Neural crest cell (in vitro differentiated cells): ENCODE data around the gene FOXL1. TPM values are rescaled to one million over a fixed set of nuclear protein-coding genes. Genes with fewer than 3 reads are reported as not detected.

Source experiments
- DNase-seq: peaks from one replicate; pipeline ENCODE4 v3.0.0; 2021; ENCODE audit warnings: low read depth, mixed read lengths, low spot score
- H3K27ac Mint-ChIP-seq: one replicate; pipeline ENCODE4 v1.8.0; 2021; ENCODE audit warnings: mild to moderate bottlenecking, mixed read lengths; ENCODE audit not compliant: unreplicated experiment
- H3K27me3 Mint-ChIP-seq: 2 replicates; pipeline ENCODE4 v1.8.0; 2021; ENCODE audit warnings: low read depth, mild to moderate bottlenecking, mixed read lengths
- H3K36me3 Mint-ChIP-seq: 2 replicates; pipeline ENCODE4 v1.8.0; 2021; ENCODE audit warnings: low read depth, mild to moderate bottlenecking, mixed read lengths
- H3K4me1 Mint-ChIP-seq: 2 replicates; pipeline ENCODE4 v1.8.0; 2021; ENCODE audit warnings: mixed read lengths
- H3K4me3 Mint-ChIP-seq: one replicate; pipeline ENCODE4 v1.8.0; 2021; ENCODE audit warnings: mild to moderate bottlenecking, mixed read lengths
- H3K9me3 Mint-ChIP-seq: 2 replicates; pipeline ENCODE4 v1.8.0; 2021; ENCODE audit warnings: mixed read lengths
- total RNA-seq: library from RNA; stranded (reverse); gene quantifications from 2 replicates; pipeline ENCODE4 v1.2.1, GENCODE V29; 2021
- TF ChIP-seq, protein P1 (sequence below): fragments of 200-600 bp; sonication (generic); conservative IDR thresholded peaks from 2 replicates; pipeline ENCODE4 v1.5.0; 2021; ENCODE audit warnings: antibody characterized with exemption, mild to moderate bottlenecking

FOXL1 gene
- total RNA-seq, 1 donor from 2014 or later, result 0.09 TPM

DNA sequence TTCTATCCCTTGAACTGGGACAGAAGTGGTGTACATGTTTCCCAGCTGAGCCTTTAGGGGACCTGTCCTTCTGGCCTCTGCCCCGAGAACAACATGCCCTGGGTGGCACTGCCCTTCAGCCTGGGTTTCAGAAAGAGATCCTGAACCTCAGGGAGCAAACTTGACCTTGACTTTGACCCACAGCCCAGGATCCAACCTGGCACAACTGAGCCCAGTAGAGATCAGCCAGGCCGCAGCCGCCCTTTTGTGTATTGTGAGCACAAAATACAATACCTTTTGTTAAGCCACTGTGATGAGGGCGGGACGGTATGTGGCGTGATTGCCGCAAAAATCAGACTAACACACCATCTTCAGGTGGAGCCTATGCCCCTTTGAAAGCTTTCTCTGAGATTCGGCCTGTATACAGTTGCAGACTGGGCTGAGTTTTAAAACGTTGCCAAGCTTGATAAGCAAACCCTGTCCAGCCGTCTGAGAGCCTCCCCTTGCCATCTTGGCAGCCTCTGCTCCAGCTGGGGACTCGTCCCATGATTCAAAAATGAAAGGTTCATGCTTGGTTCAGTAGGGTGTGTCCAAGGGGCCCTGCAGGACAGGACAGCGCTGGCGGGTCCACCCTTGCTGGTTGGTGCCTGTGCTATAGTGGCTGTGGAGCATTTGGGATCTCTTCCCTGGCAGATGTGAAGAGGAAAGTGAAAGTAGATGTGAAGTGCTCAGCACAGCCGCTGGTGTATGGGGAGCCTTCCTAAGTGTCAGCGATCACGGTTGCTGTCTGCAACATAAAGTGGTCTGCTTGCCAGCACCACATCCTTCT, 40.3 kb downstream of the FOXL1 start:
- no peak overlapping the region for H3K4me3 Mint-ChIP-seq
- TF ChIP-seq, protein P1, sequence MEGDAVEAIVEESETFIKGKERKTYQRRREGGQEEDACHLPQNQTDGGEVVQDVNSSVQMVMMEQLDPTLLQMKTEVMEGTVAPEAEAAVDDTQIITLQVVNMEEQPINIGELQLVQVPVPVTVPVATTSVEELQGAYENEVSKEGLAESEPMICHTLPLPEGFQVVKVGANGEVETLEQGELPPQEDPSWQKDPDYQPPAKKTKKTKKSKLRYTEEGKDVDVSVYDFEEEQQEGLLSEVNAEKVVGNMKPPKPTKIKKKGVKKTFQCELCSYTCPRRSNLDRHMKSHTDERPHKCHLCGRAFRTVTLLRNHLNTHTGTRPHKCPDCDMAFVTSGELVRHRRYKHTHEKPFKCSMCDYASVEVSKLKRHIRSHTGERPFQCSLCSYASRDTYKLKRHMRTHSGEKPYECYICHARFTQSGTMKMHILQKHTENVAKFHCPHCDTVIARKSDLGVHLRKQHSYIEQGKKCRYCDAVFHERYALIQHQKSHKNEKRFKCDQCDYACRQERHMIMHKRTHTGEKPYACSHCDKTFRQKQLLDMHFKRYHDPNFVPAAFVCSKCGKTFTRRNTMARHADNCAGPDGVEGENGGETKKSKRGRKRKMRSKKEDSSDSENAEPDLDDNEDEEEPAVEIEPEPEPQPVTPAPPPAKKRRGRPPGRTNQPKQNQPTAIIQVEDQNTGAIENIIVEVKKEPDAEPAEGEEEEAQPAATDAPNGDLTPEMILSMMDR, result no peak
- H3K4me1 Mint-ChIP-seq, result peaks cover 12% of the 10 kb centered on the region
- no peak overlapping the region for H3K27ac Mint-ChIP-seq
- DNase-seq, result no peak
- no peaks in the 10 kb centered on the region for H3K36me3 Mint-ChIP-seq
- peaks cover 4% of the 10 kb centered on the region for H3K27me3 Mint-ChIP-seq
- H3K9me3 Mint-ChIP-seq, result no peaks in the 10 kb centered on the region

DNA sequence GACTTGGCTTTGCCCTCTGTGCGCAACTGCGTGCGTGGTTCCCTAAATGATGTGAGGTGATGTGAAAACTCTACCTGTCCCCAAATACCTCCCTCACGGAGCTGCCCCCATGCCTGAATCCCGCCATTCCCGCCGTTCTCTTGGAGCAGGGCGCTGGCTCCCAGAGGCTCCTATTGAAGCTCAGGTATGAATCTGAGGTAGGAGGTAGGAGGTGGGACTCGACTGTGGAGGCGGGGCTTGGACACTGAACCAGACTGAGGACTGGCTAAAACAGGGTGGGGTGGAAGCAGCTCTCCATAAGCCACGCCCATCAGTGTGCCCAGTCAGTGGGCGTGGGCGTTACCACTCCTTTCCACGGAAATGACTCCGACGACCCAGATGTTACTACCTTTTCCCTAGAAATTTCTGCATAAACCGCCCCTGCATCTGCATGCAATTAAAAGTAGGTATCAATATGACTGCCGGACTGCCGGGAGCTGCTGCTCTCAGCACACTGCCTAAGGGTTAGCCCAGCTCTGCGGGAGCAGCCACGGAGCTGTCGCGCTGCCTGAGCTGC, 41.0 kb downstream of the FOXL1 start:
- Mint-ChIP-seq H3K9me3 (no peaks in the 10 kb centered on the region), H3K4me1 (peaks cover 12% of the 10 kb centered on the region), H3K36me3 (no peaks in the 10 kb centered on the region), H3K27me3 (peaks cover 4% of the 10 kb centered on the region), H3K4me3 (no peak overlapping the region), H3K27ac (no peak overlapping the region)
- DNase-seq, result no peak
- TF ChIP-seq, protein P1, result no peak

DNA sequence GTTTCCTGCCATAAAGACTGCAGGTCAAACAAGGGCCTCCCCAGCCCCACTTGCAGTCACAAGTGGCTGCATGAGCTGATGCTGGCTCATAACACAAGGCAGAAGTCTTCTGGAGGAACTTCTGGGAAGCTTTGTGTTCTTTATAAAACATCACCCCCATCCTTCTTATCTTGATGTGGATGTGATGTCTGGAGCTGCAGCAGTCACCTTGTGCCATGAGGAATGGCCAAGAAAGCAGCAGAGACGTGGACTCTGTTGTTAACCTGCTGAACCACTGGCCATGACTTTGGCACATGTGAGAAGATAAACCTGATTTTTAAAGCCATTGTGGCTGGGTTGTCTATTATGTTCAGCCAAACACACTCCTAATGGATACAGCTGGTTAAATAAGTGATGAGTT, 41.8 kb downstream of the FOXL1 start:
- no peak overlapping the region for H3K4me3 Mint-ChIP-seq
- TF ChIP-seq, protein P1, result no peak
- no peak overlapping the region for H3K27ac Mint-ChIP-seq
- H3K27me3 Mint-ChIP-seq, result peaks cover 4% of the 10 kb centered on the region
- no peaks in the 10 kb centered on the region for H3K9me3 Mint-ChIP-seq
- H3K36me3 Mint-ChIP-seq, result no peaks in the 10 kb centered on the region
- H3K4me1 Mint-ChIP-seq, result peaks cover 3% of the 10 kb centered on the region
- no peak for DNase-seq

DNA sequence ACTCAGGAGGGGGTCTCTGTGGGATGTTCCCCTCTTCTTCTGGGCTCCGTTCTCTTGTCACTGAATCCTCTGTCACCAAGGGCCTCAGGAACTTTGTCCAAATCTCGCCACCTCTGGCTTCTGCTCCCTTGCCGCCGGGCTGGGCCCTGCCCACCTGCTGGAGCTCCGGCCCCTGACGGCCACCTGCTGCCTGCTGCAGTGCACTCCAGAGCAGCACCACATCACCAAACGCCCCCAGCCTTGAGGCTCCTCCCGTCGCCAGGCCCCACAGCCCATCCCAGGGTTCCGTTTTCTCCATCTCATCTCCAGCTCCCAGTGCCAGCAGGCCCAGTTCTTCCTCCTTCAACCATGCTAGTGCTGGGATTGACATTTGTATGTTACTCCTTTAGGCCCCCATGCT, 43.6 kb downstream of the FOXL1 start:
- no peak for DNase-seq
- no peak overlapping the region for H3K4me3 Mint-ChIP-seq
- TF ChIP-seq, protein P1, result no peak
- peaks cover 3% of the 10 kb centered on the region for H3K4me1 Mint-ChIP-seq
- peaks cover 4% of the 10 kb centered on the region for H3K27me3 Mint-ChIP-seq
- no peaks in the 10 kb centered on the region for H3K36me3 Mint-ChIP-seq
- no peak overlapping the region for H3K27ac Mint-ChIP-seq
- no peaks in the 10 kb centered on the region for H3K9me3 Mint-ChIP-seq

DNA sequence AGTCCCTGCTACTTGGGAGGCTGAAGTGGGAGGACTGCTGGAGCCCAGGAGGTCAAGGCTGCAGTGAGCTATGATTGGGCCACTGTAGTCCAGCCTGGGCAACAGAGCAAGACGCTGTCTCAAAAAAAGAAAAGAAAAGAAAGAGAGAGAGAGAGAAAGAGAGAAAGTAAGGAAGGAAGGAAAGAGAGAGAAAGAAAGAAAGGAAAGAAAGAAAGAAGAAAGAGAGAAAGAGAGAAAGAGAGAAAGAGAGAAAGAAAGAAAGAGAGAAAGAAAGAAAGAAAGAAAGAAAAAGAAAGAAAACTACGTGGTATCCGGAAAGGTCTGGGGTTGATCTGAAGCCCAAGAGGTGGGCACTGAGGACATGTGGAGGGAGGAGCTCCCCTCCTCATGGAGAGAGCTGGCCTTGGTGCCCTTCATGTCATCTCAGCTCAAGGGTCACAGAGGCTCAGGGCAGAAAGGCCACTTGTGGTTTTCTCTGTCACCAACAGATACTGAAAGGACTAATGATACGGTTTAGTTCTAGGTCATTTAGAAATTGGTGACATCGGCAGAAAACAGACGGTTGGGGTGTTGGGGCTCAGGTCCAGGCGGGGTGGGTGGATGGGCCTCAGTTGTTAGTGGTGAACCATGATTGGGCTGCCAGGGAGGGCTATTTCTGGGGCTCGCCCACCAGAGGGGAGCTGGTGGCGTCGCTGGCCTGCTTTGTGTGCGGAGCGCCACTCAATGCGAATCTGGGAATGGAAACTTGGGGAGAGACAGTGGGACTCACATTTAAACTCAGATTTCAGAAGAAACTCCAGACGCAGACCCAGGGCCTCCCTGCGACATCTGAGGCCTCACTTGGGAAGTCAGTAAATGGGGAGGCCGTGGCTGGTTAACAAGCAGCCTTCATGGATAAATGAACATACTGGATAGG, 44.6 kb downstream of the FOXL1 start:
- Mint-ChIP-seq H3K9me3 (no peaks in the 10 kb centered on the region), H3K4me1 (peaks cover 3% of the 10 kb centered on the region), H3K27ac (peak overlapping the region; percentile 81), H3K36me3 (no peaks in the 10 kb centered on the region), H3K27me3 (peaks cover 4% of the 10 kb centered on the region), H3K4me3 (no peak overlapping the region)
- DNase-seq, result no peak
- TF ChIP-seq, protein P1, result no peak
